ENCODE data around the gene ATG2A.

Gene ATG2A

DNA sequence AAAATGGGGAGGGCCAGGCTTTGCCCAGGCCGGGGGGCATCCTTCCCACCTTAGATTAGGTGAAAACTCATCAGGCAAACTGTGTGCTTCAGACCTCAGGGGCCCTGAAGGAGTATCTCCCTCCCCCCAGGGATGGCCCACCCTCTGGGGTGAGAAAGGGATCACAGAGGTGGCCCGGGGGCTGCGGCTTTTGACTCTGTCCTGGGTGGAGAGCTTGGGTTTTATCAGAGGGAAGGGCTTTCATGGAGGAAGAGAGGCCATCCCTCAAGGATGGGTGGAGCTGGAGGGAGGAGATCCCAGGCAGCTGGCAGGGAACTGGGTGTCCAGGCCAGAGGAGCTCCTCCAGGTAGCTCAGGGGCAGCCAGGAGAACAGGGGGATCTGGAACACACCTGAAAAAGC lies 4.4 kb upstream of the ATG2A start:
- H3K27ac ChIP-seq (ENCODE audit: low read length): no peak overlapping the region
- no peak overlapping the region for H3K4me2 ChIP-seq (ENCODE audit: low read depth, low read length)
- no peaks in the 10 kb centered on the region for H3K9me3 ChIP-seq (replicated peaks; ENCODE audit: insufficient read depth, low read length)
- H3K27me3 ChIP-seq (replicated peaks; ENCODE audit: insufficient read depth, low read length): no peaks in the 10 kb centered on the region
- no peak overlapping the region for H3K9ac ChIP-seq (ENCODE audit: low read length)
- TF ChIP-seq, protein P1, sequence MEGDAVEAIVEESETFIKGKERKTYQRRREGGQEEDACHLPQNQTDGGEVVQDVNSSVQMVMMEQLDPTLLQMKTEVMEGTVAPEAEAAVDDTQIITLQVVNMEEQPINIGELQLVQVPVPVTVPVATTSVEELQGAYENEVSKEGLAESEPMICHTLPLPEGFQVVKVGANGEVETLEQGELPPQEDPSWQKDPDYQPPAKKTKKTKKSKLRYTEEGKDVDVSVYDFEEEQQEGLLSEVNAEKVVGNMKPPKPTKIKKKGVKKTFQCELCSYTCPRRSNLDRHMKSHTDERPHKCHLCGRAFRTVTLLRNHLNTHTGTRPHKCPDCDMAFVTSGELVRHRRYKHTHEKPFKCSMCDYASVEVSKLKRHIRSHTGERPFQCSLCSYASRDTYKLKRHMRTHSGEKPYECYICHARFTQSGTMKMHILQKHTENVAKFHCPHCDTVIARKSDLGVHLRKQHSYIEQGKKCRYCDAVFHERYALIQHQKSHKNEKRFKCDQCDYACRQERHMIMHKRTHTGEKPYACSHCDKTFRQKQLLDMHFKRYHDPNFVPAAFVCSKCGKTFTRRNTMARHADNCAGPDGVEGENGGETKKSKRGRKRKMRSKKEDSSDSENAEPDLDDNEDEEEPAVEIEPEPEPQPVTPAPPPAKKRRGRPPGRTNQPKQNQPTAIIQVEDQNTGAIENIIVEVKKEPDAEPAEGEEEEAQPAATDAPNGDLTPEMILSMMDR (IDR thresholded peaks at IDR 0.05; ENCODE audit: low read length): no peak
- TF ChIP-seq EZH2 (optimal IDR thresholded peaks at IDR 0.05; ENCODE audit: low read depth, low read length) (no peak), EZH2phosphoT487 (IDR thresholded peaks at IDR 0.05; ENCODE audit: low read length) (no peak)
- no peaks in the 10 kb centered on the region for H3K36me3 ChIP-seq (replicated peaks; ENCODE audit: insufficient read depth, low read length)
- peaks cover 5% of the 10 kb centered on the region for H3K79me2 ChIP-seq (ENCODE audit: low read length)
- H3F3A ChIP-seq (ENCODE audit: insufficient read depth, low read length): peaks cover 4% of the 10 kb centered on the region; the same call in 1 of the 2 replicates
- H4K20me1 ChIP-seq (ENCODE audit: insufficient read depth, low read length): no peaks in the 10 kb centered on the region
- H3K9me2 ChIP-seq (replicated peaks; ENCODE audit: insufficient read depth, low read length): no peaks in the 10 kb centered on the region
- no peak for DNase-seq
- H3K4me1 ChIP-seq (ENCODE audit: low read length): no peaks in the 10 kb centered on the region
- H2AFZ ChIP-seq (ENCODE audit: low read length): no peak overlapping the region
- no peak overlapping the region for H3K4me3 ChIP-seq (ENCODE audit: low read length)

- Histone ChIP-seq H3K27me3 (replicated peaks; ENCODE audit: insufficient read depth, low read length) (no peaks in the 10 kb centered on the region), H3K79me2 (ENCODE audit: low read length) (peaks cover 18% of the 10 kb centered on the region), H3K36me3 (replicated peaks; ENCODE audit: insufficient read depth, low read length) (no peaks in the 10 kb centered on the region), H3K4me2 (ENCODE audit: low read depth, low read length) (no peak overlapping the region), H4K20me1 (ENCODE audit: insufficient read depth, low read length) (no peaks in the 10 kb centered on the region), H3K9ac (ENCODE audit: low read length) (no peak overlapping the region), H3K4me1 (ENCODE audit: low read length) (peaks cover 6% of the 10 kb centered on the region), H3K4me3 (ENCODE audit: low read length) (no peak overlapping the region), H3K9me2 (replicated peaks; ENCODE audit: insufficient read depth, low read length) (no peaks in the 10 kb centered on the region), H3K9me3 (replicated peaks; ENCODE audit: insufficient read depth, low read length) (no peaks in the 10 kb centered on the region), H3K27ac (ENCODE audit: low read length) (no peak overlapping the region), H2AFZ (ENCODE audit: low read length) (no peak overlapping the region), H3F3A (ENCODE audit: insufficient read depth, low read length) (peaks cover 4% of the 10 kb centered on the region; the same call in 1 of the 2 replicates)
- DNase-seq: no peak
- TF ChIP-seq EZH2 (optimal IDR thresholded peaks at IDR 0.05; ENCODE audit: low read depth, low read length) (no peak), EZH2phosphoT487 (IDR thresholded peaks at IDR 0.05; ENCODE audit: low read length) (no peak)
- TF ChIP-seq, protein P1 (IDR thresholded peaks at IDR 0.05; ENCODE audit: low read length): no peak
Measured at GRCh38 chr11:64920124-64920523, 3.1 kb upstream of the ATG2A start.

DNA sequence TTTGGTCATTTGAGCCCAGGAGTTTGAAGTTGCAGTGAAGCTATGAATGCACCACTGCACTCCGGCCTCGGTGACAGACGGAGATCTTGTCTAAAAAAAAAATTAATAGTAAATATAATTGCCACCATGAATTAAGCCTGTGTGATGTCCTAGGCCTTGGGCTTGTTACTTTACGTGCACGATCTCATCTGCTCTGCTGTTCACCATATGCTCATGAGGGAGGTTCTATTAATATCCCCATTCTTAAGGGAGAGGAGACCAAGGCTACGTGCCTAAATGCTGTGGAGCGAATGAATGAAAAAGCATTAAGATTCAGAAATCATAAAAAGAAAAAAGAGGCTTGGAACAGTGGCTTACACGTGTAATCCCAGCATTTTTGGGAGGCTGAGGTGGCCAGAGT lies 2.6 kb upstream of the ATG2A start:
- no peaks in the 10 kb centered on the region for H3K9me2 ChIP-seq (replicated peaks; ENCODE audit: insufficient read depth, low read length)
- no peaks in the 10 kb centered on the region for H3K9me3 ChIP-seq (replicated peaks; ENCODE audit: insufficient read depth, low read length)
- H3K4me3 ChIP-seq (ENCODE audit: low read length): no peak overlapping the region
- H3K27me3 ChIP-seq (replicated peaks; ENCODE audit: insufficient read depth, low read length): no peaks in the 10 kb centered on the region
- no peak overlapping the region for H3K4me2 ChIP-seq (ENCODE audit: low read depth, low read length)
- no peak overlapping the region for H3K27ac ChIP-seq (ENCODE audit: low read length)
- peaks cover 20% of the 10 kb centered on the region for H3K79me2 ChIP-seq (ENCODE audit: low read length)
- H3K36me3 ChIP-seq (replicated peaks; ENCODE audit: insufficient read depth, low read length): no peaks in the 10 kb centered on the region
- H3F3A ChIP-seq (ENCODE audit: insufficient read depth, low read length): peaks cover 4% of the 10 kb centered on the region; the same call in 1 of the 2 replicates
- no peak for DNase-seq
- H4K20me1 ChIP-seq (ENCODE audit: insufficient read depth, low read length): no peaks in the 10 kb centered on the region
- peaks cover 6% of the 10 kb centered on the region for H3K4me1 ChIP-seq (ENCODE audit: low read length)
- no peak overlapping the region for H3K9ac ChIP-seq (ENCODE audit: low read length)
- H2AFZ ChIP-seq (ENCODE audit: low read length): no peak overlapping the region
- no peak for TF ChIP-seq EZH2 (optimal IDR thresholded peaks at IDR 0.05; ENCODE audit: low read depth, low read length)
- no peak for TF ChIP-seq EZH2phosphoT487 (IDR thresholded peaks at IDR 0.05; ENCODE audit: low read length)
- TF ChIP-seq, protein P1 (IDR thresholded peaks at IDR 0.05; ENCODE audit: low read length): no peak

Data from MM.1S (cell line).